Adipose tissue (tissue), 3 donors: ENCODE results near the gene DOCK4. TPM values are rescaled to one million over a fixed set of nuclear protein-coding genes. Genes with fewer than 3 reads are reported as not detected.

Experiments
- H3K27ac ChIP-seq: one replicate; pipeline ENCODE4 v1.5.1; 2013; ENCODE audit warnings: low read depth, low read length
- WGBS, 3 donors: extraction: QIAGEN DNeasy Blood & Tissue Kit; methylation state at CpG; one replicate each; pipeline ENCODE4 v1.1.7; 2013; 5-methylcytosine and 5-hydroxymethylcytosine counted together
- polyA plus RNA-seq, 3 donors: library from polyadenylated mRNA; stranded (reverse); fragments of 200-250 nt; gene quantifications; one replicate each; pipeline ENCODE4 v1.2.3, GENCODE V29; 2013
- donor health status: healthy with polysubstance abuse.
- donor health status: Bipolar disorder and iron deficiency.
- donor health status: healthy.

Gene DOCK4
- polyA plus RNA-seq, 3 donors: 3.0 to 9.7 (median 7.6) TPM

- WGBS, 3 donors: 69 to 87% (median 79%) methylated on average over 1 of the region's 1 CpG
- H3K27ac ChIP-seq: no peak overlapping the region
Observed at GRCh38 chr7:112052498-112052897, 153.7 kb downstream of the DOCK4 start.

- WGBS, 3 donors: 27 to 54% (median 52%) methylated on average over 4 of the region's 4 CpGs
- H3K27ac ChIP-seq: no peak overlapping the region
Observed at GRCh38 chr7:112050250-112050881, 155.8 kb downstream of the DOCK4 start.

DNA sequence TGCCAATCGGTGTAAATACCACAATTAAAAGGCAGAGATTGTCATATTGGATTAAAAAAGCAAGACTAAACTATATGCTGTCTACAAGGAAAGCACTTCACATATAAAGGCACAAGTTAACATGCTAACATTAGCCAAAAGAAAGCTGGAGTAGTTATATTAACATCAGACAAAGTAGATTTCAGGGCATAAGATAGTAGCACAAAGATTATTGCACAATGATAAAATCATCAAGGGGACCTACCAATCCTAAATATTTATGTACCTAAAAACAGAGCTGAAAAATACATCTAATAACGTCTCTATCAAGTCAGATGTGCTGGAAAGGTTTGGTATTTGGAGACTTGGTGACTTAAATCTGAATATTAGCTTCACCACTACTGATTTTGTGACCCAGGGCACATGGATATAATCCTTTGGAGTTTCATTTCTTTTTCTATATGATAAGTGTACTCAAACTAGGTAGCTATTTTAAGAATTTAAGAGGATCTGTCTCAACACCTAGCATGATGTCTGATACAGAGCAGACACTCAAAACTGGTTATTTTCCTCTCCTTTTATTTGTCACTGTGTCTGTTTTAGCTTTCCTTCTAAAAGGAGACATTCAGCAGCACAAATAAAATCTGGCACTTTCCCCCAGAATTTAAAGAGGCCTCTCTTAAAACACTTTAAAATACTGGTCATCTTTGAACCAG lies 156.5 kb downstream of the DOCK4 start:
- 78 to 87% (median 82%) methylated on average over 2 of the region's 2 CpGs for WGBS, 3 donors
- H3K27ac ChIP-seq: no peak overlapping the region

GRCh38 chr7:112047421-112047820 lies 158.8 kb downstream of the DOCK4 start:
- 89 to 92% (median 92%) methylated on average over 2 of the region's 2 CpGs for WGBS, 3 donors
- no peak overlapping the region for H3K27ac ChIP-seq

DNA sequence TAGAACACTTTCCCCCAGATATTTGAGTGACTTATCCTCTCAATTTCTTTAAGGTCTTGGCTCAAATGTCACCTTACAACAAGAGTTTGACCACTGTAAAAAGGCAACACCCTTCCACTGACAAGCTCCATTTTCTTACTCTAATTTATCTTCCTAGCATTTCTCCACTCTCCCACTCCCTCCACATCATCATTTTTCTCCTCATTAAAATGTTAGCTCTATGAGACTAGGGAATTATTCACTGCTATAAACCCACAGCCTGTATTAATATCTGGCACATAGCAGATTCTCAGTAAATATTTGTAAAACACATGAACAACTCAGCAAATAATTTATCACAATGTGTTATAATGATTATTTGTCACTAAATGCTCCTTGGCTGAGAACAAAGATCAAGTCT lies 161.0 kb downstream of the DOCK4 start:
- H3K27ac ChIP-seq: no peak overlapping the region

- no peak overlapping the region for H3K27ac ChIP-seq
- WGBS, 3 donors: 92 to 97% (median 93%) methylated on average over 8 of the region's 8 CpGs
Observed at GRCh38 chr7:112042631-112043030, 163.6 kb downstream of the DOCK4 start.

DNA sequence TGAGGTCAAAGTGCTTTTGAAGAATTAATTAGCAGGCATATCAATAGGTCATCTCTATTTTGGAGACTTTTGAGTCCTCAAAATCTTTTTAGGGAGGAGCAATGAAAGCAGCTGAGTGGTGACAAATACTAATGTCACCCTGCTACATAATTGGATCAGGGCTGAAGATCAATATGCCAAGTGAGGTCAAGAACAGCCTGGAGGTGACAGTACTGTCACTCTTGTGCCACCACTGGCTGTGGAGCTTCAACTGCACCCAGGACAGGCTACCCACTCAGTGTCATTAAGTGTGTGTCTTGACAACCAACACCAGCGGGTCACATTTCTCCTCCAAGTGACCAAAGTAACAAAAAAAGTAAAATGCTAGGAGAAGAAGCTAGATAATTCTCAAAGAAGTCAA lies 167.8 kb downstream of the DOCK4 start:
- WGBS, 3 donors: 91 to 100% (median 98%) methylated on average over 1 of the region's 1 CpG
- H3K27ac ChIP-seq: no peak overlapping the region

- 75 to 84% (median 82%) methylated on average over 2 of the region's 2 CpGs for WGBS, 3 donors
- no peak overlapping the region for H3K27ac ChIP-seq
Observed at GRCh38 chr7:112036071-112036470, 170.1 kb downstream of the DOCK4 start.

DNA sequence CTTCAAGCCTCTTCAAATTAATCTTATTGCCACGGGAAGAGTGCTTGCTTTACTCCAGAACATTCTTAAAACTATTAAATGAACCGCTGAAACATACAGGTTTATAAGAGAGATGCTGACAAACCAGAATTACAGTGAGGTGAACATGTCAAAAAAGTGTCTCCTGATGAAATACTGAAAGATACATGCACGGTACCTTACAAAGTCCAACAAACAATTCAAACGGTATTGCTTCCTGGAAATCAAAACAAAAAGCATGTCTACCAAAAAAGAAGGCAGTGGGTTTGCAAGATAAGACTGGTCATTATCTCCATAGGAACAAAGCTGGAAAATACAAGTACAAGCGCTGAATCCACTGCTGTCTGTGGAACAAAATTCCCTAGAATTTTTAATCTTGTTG lies 174.5 kb downstream of the DOCK4 start:
- 77 to 79% (median 78%) methylated on average over 5 of the region's 5 CpGs for WGBS, 3 donors
- no peak overlapping the region for H3K27ac ChIP-seq

- H3K27ac ChIP-seq: no peak overlapping the region
- 93 to 100% (median 95%) methylated on average over 2 of the region's 2 CpGs for WGBS, 3 donors
Observed at GRCh38 chr7:112025556-112025955, 180.6 kb downstream of the DOCK4 start.

GRCh38 chr7:112023786-112024185 lies 182.4 kb downstream of the DOCK4 start:
- WGBS, 3 donors: 77 to 88% (median 82%) methylated on average over 6 of the region's 6 CpGs
- no peak overlapping the region for H3K27ac ChIP-seq

- H3K27ac ChIP-seq: no peak overlapping the region
- WGBS, 3 donors: 43 to 79% (median 54%) methylated on average over 2 of the region's 2 CpGs
Observed at GRCh38 chr7:112023282-112023681, 182.9 kb downstream of the DOCK4 start.

DNA sequence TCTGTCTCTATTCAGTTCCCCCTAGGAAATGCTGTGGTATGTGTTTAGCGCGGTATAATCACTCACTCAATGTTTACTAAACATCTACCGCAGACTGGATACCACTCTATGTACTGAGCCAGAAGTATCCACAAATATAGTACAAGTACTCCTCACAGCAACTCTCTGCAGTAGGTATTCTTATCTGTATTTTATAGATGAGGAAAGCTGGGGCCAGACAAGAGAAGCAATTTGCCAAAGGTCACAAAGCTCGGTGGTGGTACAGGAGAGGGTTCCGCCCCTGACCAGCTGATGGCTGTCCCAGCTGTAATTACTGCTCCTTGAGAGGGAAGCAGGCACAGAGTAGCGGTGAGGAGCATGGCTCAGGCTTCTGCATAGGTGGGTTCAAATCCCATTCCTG lies 184.1 kb downstream of the DOCK4 start:
- 71 to 90% (median 86%) methylated on average over 6 of the region's 6 CpGs for WGBS, 3 donors
- H3K27ac ChIP-seq: no peak overlapping the region

- WGBS, 3 donors: 69 to 88% (median 71%) methylated on average over 7 of the region's 7 CpGs
- H3K27ac ChIP-seq: no peak overlapping the region
Observed at GRCh38 chr7:112021379-112022044, 184.7 kb downstream of the DOCK4 start.

- 61 to 76% (median 62%) methylated on average over 4 of the region's 4 CpGs for WGBS, 3 donors
Observed at GRCh38 chr7:112020800-112021199, 185.4 kb downstream of the DOCK4 start.

DNA sequence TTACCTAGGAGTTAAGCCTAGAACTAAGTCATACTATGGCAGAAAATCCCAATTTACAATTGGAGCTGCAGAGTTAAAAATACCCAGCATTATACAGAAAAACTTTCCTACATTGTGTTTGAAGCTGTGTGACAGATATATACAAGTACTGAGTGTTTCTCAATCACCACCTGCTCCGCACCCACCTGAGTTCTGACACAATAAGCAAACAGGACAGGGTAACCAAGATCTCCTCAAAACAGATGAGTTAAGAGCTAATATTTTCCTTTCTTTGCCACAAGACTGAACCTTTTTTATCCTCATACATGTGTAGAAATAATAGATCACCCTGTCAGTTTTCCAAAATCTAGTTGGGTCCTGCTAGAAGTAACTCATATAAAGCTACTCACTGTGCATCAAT lies 186.3 kb downstream of the DOCK4 start:
- no peak overlapping the region for H3K27ac ChIP-seq
- 61 to 100% (median 95%) methylated on average over 1 of the region's 1 CpG for WGBS, 3 donors

More at GRCh38 chr7:112020800-112021199, 185.4 kb downstream of the DOCK4 start:
- no peak overlapping the region for H3K27ac ChIP-seq

GRCh38 chr7:112018305-112019030 lies 187.7 kb downstream of the DOCK4 start:
- H3K27ac ChIP-seq: no peak overlapping the region

DNA sequence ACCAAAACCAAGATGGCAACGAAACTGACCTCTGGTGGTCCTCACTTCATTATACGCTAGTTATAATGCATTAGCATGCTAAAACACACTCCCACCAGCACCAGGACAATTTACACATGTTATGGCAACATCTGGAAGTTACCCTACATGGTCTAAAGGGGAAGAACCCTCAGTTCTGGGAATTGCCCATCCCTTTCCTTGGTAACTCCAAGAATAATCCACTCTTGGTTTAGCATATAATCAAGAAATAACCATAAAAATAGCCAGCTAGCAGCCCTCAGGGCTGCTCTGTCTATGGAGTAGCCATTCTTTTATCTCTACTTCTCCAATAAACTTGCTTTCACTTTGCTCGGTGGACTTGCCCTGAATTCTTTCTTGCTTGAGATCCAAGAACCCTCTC lies 191.1 kb downstream of the DOCK4 start:
- no peak overlapping the region for H3K27ac ChIP-seq
- 90 to 98% (median 97%) methylated on average over 3 of the region's 3 CpGs for WGBS, 3 donors

GRCh38 chr7:112014347-112014746 lies 191.9 kb downstream of the DOCK4 start:
- no peak overlapping the region for H3K27ac ChIP-seq
- WGBS, 3 donors: 96 to 100% (median 100%) methylated on average over 1 of the region's 1 CpG
